K562 (cell line): ENCODE results near the gene H2BK1. TPM values are rescaled to one million over a fixed set of nuclear protein-coding genes. Genes with fewer than 3 reads are reported as not detected.

Source experiments
- microRNA counts: library from miRNA; unstranded; fragments of <30 nt; microRNA quantifications from one replicate; lab custom pipeline; 2016
- polyA plus RNA-seq, 8 experiments: library from polyadenylated mRNA; depleted of rRNA in 4 of 8; stranded (reverse) in 5 of 8; unstranded in 3 of 8; fragments of >200 nt; fragmentation: Nextera tagmentation in 2 of 8; fragmentation: Illumina TruSeq in 1 of 8; extraction: Ambion mirVana in 2 of 8; extraction: Trizol in 1 of 8; gene quantifications; 2 replicates each; pipeline versions ENCODE4 v1.2.1 to v1.2.3, GENCODE V29; 2011 to 2014; ENCODE audit warnings: inconsistent platforms in 1 of 8, missing spikeins in 1 of 8
- total RNA-seq, 7 experiments: library from RNA; depleted of rRNA in 6 of 7; stranded (reverse); fragments of >200 nt in 6 of 7; fragmentation: Illumina TruSeq in 2 of 7; extraction: Trizol in 2 of 7; gene quantifications; 2 replicates each; pipeline versions ENCODE4 v1.2.1 to v1.2.3, GENCODE V29; 2011 to 2021; ENCODE audit warnings: low replicate concordance in 1 of 7

H2BK1 gene
- total and polyA plus RNA-seq, 9 of the 15 experiments (the other 6 are each of a cell fraction or from before 2014, with no cell fraction given), result not detected

MicroRNAs encoded within 50 kb of the gene (microRNA counts, 767-probe panel; counts per million panel counts)
- microRNA hsa-miR-671-3p (lab: Ali Mortazavi, UCI) (not detected), microRNA hsa-miR-671-5p (lab: Ali Mortazavi, UCI) (499 counts per million, percentile 9 among the panel's probes with 10 or more counts)

Other genes with a start within 250 kb of the H2BK1 start
Only the 7 nearest of the 18 such genes appear.
- gene TMUB1, start 127.0 kb downstream of the H2BK1 start, total RNA-seq (2014; rRNA removed), result 189 and 255 TPM in 2 replicates
- 19.4 and 21.4 TPM in 2 replicates for gene TMUB1, start 127.0 kb downstream of the H2BK1 start, total RNA-seq (2014; rRNA removed; fragmentation: Illumina TruSeq; extraction: Trizol)
- 86.3 and 97.0 TPM in 2 replicates for gene TMUB1, start 127.0 kb downstream of the H2BK1 start, total RNA-seq (2015; rRNA removed; fragmentation: Illumina TruSeq; extraction: Trizol)
- 233 and 241 TPM in 2 replicates for gene TMUB1, start 127.0 kb downstream of the H2BK1 start, total RNA-seq (2021)
- gene TMUB1, start 127.0 kb downstream of the H2BK1 start, polyA plus RNA-seq (2011; rRNA removed), result 38.4 and 59.7 TPM in 2 replicates
- gene TMUB1, start 127.0 kb downstream of the H2BK1 start, polyA plus RNA-seq (2014; fragmentation: Illumina TruSeq; extraction: Trizol), result 74.1 and 210 TPM in 2 replicates
- under 1 TPM; 0.14 to 0.34 TPM for gene TMUB1, start 127.0 kb downstream of the H2BK1 start, polyA plus RNA-seq (2014; fragmentation: Nextera tagmentation; extraction: Ambion mirVana)
- 195 and 207 TPM in 2 replicates for gene TMUB1, start 127.0 kb downstream of the H2BK1 start, polyA plus RNA-seq (2014; rRNA removed)
- 62.2 and 94.2 TPM in 2 replicates for gene AGAP3, start 124.0 kb downstream of the H2BK1 start, total RNA-seq (2014; rRNA removed)
- gene AGAP3, start 124.0 kb downstream of the H2BK1 start, total RNA-seq (2014; rRNA removed; fragmentation: Illumina TruSeq; extraction: Trizol), result 34.6 and 44.0 TPM in 2 replicates
- 59.8 and 60.0 TPM in 2 replicates for gene AGAP3, start 124.0 kb downstream of the H2BK1 start, total RNA-seq (2015; rRNA removed; fragmentation: Illumina TruSeq; extraction: Trizol)
- gene AGAP3, start 124.0 kb downstream of the H2BK1 start, total RNA-seq (2021), result 178 and 208 TPM in 2 replicates
- gene AGAP3, start 124.0 kb downstream of the H2BK1 start, polyA plus RNA-seq (2011; rRNA removed), result 61.4 and 65.4 TPM in 2 replicates
- gene AGAP3, start 124.0 kb downstream of the H2BK1 start, polyA plus RNA-seq (2014; fragmentation: Illumina TruSeq; extraction: Trizol), result 66.7 and 96.7 TPM in 2 replicates
- 1 to 10 TPM; 3.4 to 4.4 TPM for gene AGAP3, start 124.0 kb downstream of the H2BK1 start, polyA plus RNA-seq (2014; fragmentation: Nextera tagmentation; extraction: Ambion mirVana)
- gene AGAP3, start 124.0 kb downstream of the H2BK1 start, polyA plus RNA-seq (2014; rRNA removed), result 118 and 127 TPM in 2 replicates
- gene GBX1, start 42.8 kb downstream of the H2BK1 start, total RNA-seq (2014; rRNA removed), result not detected in 2 replicates
- not detected in 2 replicates for gene GBX1, start 42.8 kb downstream of the H2BK1 start, total RNA-seq (2014; rRNA removed; fragmentation: Illumina TruSeq; extraction: Trizol)
- gene GBX1, start 42.8 kb downstream of the H2BK1 start, total RNA-seq (2015; rRNA removed; fragmentation: Illumina TruSeq; extraction: Trizol), result not detected in 2 replicates
- gene GBX1, start 42.8 kb downstream of the H2BK1 start, total RNA-seq (2021), result not detected in 2 replicates
- gene GBX1, start 42.8 kb downstream of the H2BK1 start, polyA plus RNA-seq (2011; rRNA removed), result not detected in 2 replicates
- gene GBX1, start 42.8 kb downstream of the H2BK1 start, polyA plus RNA-seq (2014; fragmentation: Illumina TruSeq; extraction: Trizol), result not detected in 2 replicates
- gene GBX1, start 42.8 kb downstream of the H2BK1 start, polyA plus RNA-seq (2014; fragmentation: Nextera tagmentation; extraction: Ambion mirVana), result not detected
- not detected in 2 replicates for gene GBX1, start 42.8 kb downstream of the H2BK1 start, polyA plus RNA-seq (2014; rRNA removed)
- not detected in 2 replicates for gene ASB10, start 23.2 kb downstream of the H2BK1 start, total RNA-seq (2014; rRNA removed)
- not detected in 2 replicates for gene ASB10, start 23.2 kb downstream of the H2BK1 start, total RNA-seq (2014; rRNA removed; fragmentation: Illumina TruSeq; extraction: Trizol)
- not detected in 2 replicates for gene ASB10, start 23.2 kb downstream of the H2BK1 start, total RNA-seq (2015; rRNA removed; fragmentation: Illumina TruSeq; extraction: Trizol)
- not detected in 2 replicates for gene ASB10, start 23.2 kb downstream of the H2BK1 start, total RNA-seq (2021)
- gene ASB10, start 23.2 kb downstream of the H2BK1 start, polyA plus RNA-seq (2011; rRNA removed), result not detected in 2 replicates
- gene ASB10, start 23.2 kb downstream of the H2BK1 start, polyA plus RNA-seq (2014; fragmentation: Illumina TruSeq; extraction: Trizol), result not detected in 2 replicates
- gene ASB10, start 23.2 kb downstream of the H2BK1 start, polyA plus RNA-seq (2014; fragmentation: Nextera tagmentation; extraction: Ambion mirVana), result not detected
- gene ASB10, start 23.2 kb downstream of the H2BK1 start, polyA plus RNA-seq (2014; rRNA removed), result not detected in 2 replicates
- 117 and 145 TPM in 2 replicates for gene ABCF2, start 16.7 kb upstream of the H2BK1 start, total RNA-seq (2014; rRNA removed)
- gene ABCF2, start 16.7 kb upstream of the H2BK1 start, total RNA-seq (2014; rRNA removed; fragmentation: Illumina TruSeq; extraction: Trizol), result 79.5 and 110 TPM in 2 replicates
- gene ABCF2, start 16.7 kb upstream of the H2BK1 start, total RNA-seq (2015; rRNA removed; fragmentation: Illumina TruSeq; extraction: Trizol), result 113 TPM in 2 replicates
- gene ABCF2, start 16.7 kb upstream of the H2BK1 start, total RNA-seq (2021), result 122 and 129 TPM in 2 replicates
- 43.1 and 62.1 TPM in 2 replicates for gene ABCF2, start 16.7 kb upstream of the H2BK1 start, polyA plus RNA-seq (2011; rRNA removed)
- gene ABCF2, start 16.7 kb upstream of the H2BK1 start, polyA plus RNA-seq (2014; fragmentation: Illumina TruSeq; extraction: Trizol), result 165 and 177 TPM in 2 replicates
- 100 to 1,000 TPM; 103 to 224 TPM for gene ABCF2, start 16.7 kb upstream of the H2BK1 start, polyA plus RNA-seq (2014; fragmentation: Nextera tagmentation; extraction: Ambion mirVana)
- 88.2 and 97.5 TPM in 2 replicates for gene ABCF2, start 16.7 kb upstream of the H2BK1 start, polyA plus RNA-seq (2014; rRNA removed)
- gene CHPF2, start 22.0 kb upstream of the H2BK1 start, total RNA-seq (2014; rRNA removed), result 18.8 and 21.4 TPM in 2 replicates
- 6.1 and 7.1 TPM in 2 replicates for gene CHPF2, start 22.0 kb upstream of the H2BK1 start, total RNA-seq (2014; rRNA removed; fragmentation: Illumina TruSeq; extraction: Trizol)
- 12.0 and 13.1 TPM in 2 replicates for gene CHPF2, start 22.0 kb upstream of the H2BK1 start, total RNA-seq (2015; rRNA removed; fragmentation: Illumina TruSeq; extraction: Trizol)
- 29.7 and 32.8 TPM in 2 replicates for gene CHPF2, start 22.0 kb upstream of the H2BK1 start, total RNA-seq (2021)
- 10.5 and 14.3 TPM in 2 replicates for gene CHPF2, start 22.0 kb upstream of the H2BK1 start, polyA plus RNA-seq (2011; rRNA removed)
- gene CHPF2, start 22.0 kb upstream of the H2BK1 start, polyA plus RNA-seq (2014; fragmentation: Illumina TruSeq; extraction: Trizol), result 8.4 and 10.8 TPM in 2 replicates
- under 1 TPM; 0.08 to 0.24 TPM for gene CHPF2, start 22.0 kb upstream of the H2BK1 start, polyA plus RNA-seq (2014; fragmentation: Nextera tagmentation; extraction: Ambion mirVana)
- gene CHPF2, start 22.0 kb upstream of the H2BK1 start, polyA plus RNA-seq (2014; rRNA removed), result 17.8 and 18.3 TPM in 2 replicates
- gene SMARCD3, start 38.2 kb upstream of the H2BK1 start, total RNA-seq (2014; rRNA removed), result 2.2 and 2.9 TPM in 2 replicates
- gene SMARCD3, start 38.2 kb upstream of the H2BK1 start, total RNA-seq (2014; rRNA removed; fragmentation: Illumina TruSeq; extraction: Trizol), result 1.2 and 1.3 TPM in 2 replicates
- gene SMARCD3, start 38.2 kb upstream of the H2BK1 start, total RNA-seq (2015; rRNA removed; fragmentation: Illumina TruSeq; extraction: Trizol), result 1.5 and 1.8 TPM in 2 replicates
- 2.3 and 3.6 TPM in 2 replicates for gene SMARCD3, start 38.2 kb upstream of the H2BK1 start, total RNA-seq (2021)
- 2.7 and 4.6 TPM in 2 replicates for gene SMARCD3, start 38.2 kb upstream of the H2BK1 start, polyA plus RNA-seq (2011; rRNA removed)
- gene SMARCD3, start 38.2 kb upstream of the H2BK1 start, polyA plus RNA-seq (2014; fragmentation: Illumina TruSeq; extraction: Trizol), result 1.9 and 2.6 TPM in 2 replicates
- gene SMARCD3, start 38.2 kb upstream of the H2BK1 start, polyA plus RNA-seq (2014; fragmentation: Nextera tagmentation; extraction: Ambion mirVana), result under 1 TPM; 0.43 to 0.46 TPM
- 2.6 and 3.0 TPM in 2 replicates for gene SMARCD3, start 38.2 kb upstream of the H2BK1 start, polyA plus RNA-seq (2014; rRNA removed)